K562 (cell line): ENCODE measurements around the gene MAP2K6.

ENCODE experiments used
- CTCF ChIP-seq, 3 experiments: IDR thresholded peaks in 2 of 3; conservative IDR thresholded peaks in 1 of 3; 2 replicates each; pipeline ENCODE4 v1.5.1; 2011 to 2012; ENCODE audit warnings: low read length in 3 of 3, mild to moderate bottlenecking in 3 of 3, control low read depth in 2 of 3, improper control_type of control experiment in 1 of 3, inconsistent platforms in 1 of 3, low read depth in 1 of 3, mixed read lengths in 1 of 3, moderate library complexity in 1 of 3; ENCODE audit not compliant: insufficient read depth in 2 of 3
- PML ChIP-seq: IDR thresholded peaks from 2 replicates; pipeline ENCODE4 v1.6.1; 2012; ENCODE audit warnings: low read length, inconsistent platforms

DNA sequence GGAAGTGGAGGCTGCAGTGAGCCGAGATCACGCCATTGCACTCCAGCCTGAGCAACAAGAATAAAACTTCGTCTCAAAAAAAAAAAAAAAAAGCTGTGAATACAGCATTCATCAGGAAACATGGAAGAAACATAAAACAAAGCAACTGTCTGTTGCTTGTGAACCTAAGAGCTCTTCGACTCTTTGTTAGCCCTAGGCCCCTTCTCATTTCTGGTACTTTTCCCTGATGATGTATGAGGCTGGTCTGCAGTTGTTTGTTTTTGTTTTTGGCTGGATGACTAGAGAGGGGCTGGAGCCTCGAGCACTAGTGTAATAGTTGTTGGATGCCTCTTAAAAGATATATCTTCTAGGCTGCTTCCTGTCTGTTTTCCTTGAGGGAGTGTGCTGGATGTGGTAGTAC lies 113.5 kb downstream of the MAP2K6 start:
- TF ChIP-seq PML, result no peak
- no peak for TF ChIP-seq CTCF (IDR thresholded peaks at IDR 0.05 in 2 of 3, conservative IDR thresholded peaks at IDR 0.05 in 1 of 3; ENCODE audit: insufficient read depth in 2 of 3, low read depth in 1 of 3, low read length in 3 of 3)
